Measurements from ENCODE around the gene CLDN8.

CLDN8 gene

GRCh38 chr21:30206551-30207251 is 9.2 kb downstream of the CLDN8 start:
- no peak for DNase-seq (ENCODE audit: low read depth)

GRCh38 chr21:30200000-30200399 is 15.9 kb downstream of the CLDN8 start:
- no peak for DNase-seq (ENCODE audit: low read depth)

DNA sequence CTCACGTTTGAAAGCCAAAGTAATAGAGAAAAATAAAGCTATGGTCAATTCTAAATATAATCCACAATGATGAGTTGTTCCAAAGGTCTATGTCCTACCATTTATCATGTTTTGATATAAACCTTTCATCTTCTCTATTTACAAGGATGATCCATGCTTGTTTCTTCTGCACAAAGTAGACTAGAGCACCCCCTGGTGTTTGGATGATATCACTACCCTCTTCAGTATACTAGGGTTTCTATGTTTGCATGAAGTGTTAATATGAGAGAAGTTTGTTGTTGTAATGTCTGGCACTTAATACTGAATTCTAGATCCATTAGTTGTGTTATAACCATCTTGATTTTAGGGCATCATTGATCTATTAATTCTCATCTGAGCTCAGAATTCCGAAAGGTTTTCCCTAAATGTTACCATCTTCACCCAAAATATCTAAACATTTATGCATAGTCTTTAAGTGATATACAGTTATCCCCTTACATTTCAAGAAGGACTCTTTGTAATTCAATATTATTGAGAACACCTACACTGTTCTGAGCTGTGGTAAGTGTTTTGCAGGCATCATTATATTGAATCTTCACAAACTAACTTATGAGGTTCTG is 21.1 kb downstream of the CLDN8 start:
- DNase-seq (ENCODE audit: low read depth) = no peak

DNA sequence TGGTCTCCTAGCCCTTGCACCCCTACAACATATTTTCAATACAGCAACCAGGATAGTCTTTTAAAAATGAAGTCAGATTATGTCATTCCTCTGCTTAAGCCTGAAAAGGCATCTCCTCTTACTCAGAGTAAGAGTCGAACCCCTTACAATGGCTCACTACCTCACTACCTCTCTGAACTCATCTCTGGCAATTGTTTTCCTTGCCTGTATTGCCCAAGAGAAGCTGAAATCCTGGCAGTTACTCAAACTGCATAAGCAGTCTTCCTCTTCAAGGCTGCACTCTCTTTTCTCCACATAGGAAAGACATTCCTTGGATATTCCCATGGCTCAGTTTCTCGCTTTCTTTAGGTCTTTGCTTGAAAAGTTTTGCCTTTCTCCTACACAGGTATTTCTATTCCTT is 22.7 kb downstream of the CLDN8 start:
- no peak for DNase-seq (ENCODE audit: low read depth)

DNA sequence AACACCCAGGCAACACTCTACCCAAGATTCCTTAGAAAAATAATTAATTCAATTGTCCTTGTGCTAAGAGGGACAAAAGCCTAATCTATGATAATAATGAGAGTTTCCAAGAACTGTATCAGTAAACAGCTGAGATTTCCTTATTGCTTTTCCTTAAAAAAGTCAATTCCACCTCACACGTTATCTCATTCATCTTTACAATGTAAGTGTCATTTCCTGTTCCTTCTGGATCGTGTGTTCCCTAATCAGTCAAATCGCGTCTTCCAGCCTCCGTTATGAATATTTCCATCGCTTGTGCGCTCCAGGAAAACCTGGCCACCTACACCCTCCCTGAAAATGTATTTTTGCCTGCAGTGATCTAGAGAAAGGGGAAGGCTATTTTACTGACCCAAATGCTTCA is 25.3 kb downstream of the CLDN8 start:
- DNase-seq (ENCODE audit: low read depth) = no peak

DNA sequence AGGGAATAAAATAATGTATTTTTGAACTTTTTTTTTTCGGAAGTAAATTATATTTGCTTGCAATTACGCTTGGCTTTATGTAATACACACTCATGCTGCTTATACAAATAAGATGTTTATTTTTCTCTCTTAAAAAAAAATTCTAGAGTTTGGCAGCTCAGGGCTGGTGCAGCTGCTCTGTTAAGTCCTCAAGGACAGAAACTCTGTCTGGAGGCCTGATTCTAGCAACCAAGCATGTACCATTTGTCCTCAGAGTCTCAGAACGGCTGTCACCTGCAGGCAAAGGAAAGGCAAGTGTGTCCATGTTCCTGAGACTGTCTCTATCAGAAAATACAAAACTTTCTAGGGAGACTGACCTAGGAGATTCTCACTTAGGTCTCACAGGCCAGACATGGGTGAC is 26.1 kb downstream of the CLDN8 start:
- no peak for DNase-seq (ENCODE audit: low read depth)

DNA sequence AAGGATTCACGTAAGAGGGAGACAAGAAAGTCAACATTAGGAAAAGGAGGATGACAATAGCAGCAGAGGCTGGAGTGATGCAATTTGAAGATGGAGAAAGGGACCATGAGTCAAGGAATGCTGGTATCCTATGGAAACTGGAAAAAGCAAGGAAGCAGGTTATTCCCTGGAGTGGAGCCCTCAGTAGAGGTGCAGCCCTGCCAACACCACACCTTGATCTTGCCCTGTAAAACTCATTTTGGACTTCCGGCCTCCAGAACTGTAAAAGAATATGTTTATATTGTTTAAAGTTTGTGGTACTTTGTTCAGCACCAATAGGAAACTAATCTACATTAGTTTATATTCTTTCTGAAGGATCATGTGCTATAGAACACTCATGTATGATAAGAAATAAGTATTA is 29.7 kb downstream of the CLDN8 start:
- no peak for DNase-seq (ENCODE audit: low read depth)

DNA sequence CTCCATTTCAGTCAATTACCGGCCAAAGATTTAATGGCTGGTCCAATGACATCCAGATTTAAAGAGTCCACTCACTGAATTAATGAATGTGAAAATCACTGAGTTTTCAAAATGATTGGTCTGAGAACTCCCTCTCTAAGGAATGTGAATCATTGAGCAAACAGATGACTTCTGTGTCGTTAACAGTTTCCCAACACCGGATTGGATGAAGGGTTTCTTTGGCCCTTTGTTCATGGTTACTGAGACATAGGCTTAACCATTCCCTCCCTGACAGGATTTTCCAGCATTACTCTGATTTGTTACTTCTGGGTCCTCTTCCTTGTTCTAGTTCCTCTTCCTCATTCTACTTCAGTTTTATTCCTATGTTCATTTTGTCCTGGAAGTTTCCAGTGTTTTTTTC is 47.8 kb downstream of the CLDN8 start:
- DNase-seq (ENCODE audit: low read depth) = no peak

DNA sequence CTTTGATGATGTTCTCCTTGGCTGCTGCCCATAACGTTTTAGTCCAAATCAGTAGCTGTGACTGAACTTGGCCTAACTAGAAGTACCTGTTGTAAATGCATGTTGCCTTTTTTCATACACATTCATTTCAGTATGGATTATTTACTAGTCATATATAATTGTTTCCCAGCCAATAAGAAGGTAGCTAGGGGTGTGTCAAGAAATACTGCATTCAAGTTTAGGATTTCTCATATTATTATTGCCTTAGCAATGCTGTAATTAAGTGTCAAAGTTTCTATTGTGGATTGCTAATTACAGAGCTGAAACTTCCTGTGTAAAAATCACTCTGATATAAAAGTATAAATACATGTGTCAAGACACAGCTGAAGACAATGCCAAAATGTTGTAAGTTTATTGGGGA is 49.2 kb downstream of the CLDN8 start, which contains the start of gene CLDN17:
Gene CLDN17, minus strand, starts transcription at position 101 of the 400 bp plus-strand sequence. CDS start 188 bp downstream, outside the sequence.
- DNase-seq (ENCODE audit: low read depth) = no peak

GRCh38 chr21:30166171-30166570 is 49.7 kb downstream of the CLDN8 start:
- no peak for DNase-seq (ENCODE audit: low read depth)

DNA sequence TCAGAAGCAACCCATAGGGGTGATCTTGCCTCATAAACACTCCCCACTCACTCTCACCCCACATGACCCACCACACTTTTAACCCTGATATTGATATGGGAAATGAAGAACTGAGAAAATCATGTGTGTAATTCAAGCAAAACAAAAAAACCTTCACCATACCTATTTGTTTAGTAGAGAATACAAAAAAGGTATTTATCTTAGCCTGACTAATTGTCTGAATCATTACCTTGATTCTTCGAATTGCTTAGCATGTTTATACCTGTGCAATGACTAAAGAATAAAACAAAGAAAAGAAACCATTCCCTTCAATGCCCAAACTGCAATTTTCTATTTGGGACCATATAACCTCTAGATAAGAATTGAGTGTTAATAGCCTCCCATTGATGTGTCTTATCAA is 51.1 kb downstream of the CLDN8 start:
- DNase-seq (ENCODE audit: low read depth) = no peak

All from EH (cell line).